Measurements from ENCODE around the gene TSACC.

Gene TSACC

DNA sequence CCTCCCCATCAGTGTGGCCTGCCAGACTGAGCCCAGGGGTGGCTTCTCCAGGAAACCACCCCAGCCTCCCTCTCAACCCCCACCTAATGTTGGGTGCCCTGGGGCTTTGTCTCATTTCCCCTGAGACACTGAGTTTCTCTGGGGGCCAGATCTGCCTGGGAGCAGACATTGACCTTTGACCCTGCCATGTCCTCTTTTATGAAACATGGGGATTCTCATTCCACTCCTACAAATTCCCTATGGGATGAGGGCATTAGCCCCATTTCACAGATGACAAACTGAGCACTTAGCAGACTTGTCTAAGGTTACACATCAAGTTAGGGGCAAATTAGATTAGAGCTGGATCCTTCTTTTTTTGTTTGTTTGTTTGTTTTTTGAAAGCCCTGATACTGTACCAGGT is 54.8 kb downstream of the TSACC start:
- no peak for DNase-seq (ENCODE audit: low read depth in 2 of 2)

GRCh38 chr1:156394082-156394481 is 55.8 kb downstream of the TSACC start:
- no peak for DNase-seq (ENCODE audit: low read depth in 2 of 2)

DNA sequence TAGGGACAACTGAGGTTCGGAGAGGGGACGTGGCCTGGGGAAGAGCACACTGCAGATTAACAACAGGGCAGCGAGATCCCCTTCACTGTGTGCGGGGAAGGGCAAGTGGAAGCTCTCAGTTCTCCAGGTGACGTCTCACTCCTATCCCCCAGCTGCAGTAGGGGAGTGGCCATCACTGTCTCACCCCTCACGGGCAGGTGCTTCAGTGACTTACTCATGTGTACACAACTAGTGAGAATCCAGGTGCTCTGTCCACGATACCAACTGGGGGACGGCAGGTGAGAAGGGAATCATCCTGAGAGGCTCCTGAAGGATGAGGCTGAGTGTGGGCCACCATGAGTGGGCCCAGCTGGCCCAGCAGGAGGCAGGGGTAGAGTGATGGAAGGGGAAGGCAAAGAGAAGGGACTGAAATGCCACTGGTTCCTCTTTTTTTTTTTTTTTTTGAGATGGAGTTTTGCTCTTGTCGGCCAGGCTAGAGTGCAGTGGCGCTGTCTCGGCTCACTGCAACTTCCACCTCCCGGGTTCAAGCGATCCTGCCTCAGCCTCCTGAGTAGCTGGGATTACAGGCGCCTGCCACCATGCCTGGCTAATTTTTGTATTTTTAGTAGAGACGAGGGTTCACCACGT is 56.6 kb downstream of the TSACC start:
- DNase-seq (ENCODE audit: low read depth in 2 of 2), result no peak
